ENCODE measurements around the gene TBC1D10B.

- TF ChIP-seq CTCF (conservative IDR thresholded peaks at IDR 0.05; ENCODE audit: low read length) (no peak), EZH2phosphoT487 (IDR thresholded peaks at IDR 0.05; ENCODE audit: borderline replicate concordance) (no peak)
Observed at GRCh38 chr16:30335598-30336474, 34.5 kb downstream of the TBC1D10B start.
